NCI-H2227 (cell line): ENCODE data around the gene KIAA1614.

Experiments used
- DNase-seq: peaks from one replicate; lab custom pipeline; 2025; ENCODE audit not compliant: unreplicated experiment; lab: John Stamatoyannopoulos, UW

The KIAA1614 gene

DNA sequence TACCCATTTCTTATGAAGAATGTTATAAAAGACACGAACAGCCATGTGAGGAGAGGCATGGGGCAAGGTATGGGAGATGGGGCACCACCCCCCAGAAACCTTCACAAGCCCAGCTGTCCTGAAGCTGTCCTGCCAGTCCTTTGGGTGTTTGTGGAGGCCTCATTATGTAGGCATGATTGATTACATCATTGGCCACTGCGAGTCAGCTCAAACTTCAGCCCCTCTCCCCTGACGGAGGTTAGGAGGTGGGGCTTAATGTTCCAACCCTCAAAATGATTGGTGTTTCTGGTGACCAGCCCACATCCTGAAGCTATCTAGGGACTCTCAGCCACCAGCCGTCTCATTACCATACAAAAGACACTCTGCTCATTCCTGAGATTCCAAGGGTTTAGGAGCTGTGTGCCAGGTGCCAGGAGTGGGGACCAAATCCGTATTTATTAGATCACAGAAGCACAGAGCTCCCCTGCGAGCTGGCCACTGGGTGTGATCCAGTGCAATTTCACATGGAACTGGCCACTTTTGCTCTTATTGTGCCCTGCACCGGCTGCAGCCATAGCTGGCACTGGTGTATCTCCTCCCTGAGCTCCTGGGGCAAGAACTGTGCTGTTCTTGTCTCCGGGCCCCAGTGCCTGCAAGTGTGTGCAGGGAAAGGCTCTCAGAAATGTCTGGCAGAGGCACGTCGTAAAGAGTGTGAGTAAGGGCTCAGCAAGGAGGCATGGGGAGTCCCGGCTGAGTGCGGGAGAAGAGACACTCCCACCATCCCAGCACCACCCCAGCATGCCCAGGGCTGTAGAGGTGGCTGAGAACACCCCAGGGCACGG is 10.5 kb downstream of the KIAA1614 start:
- DNase-seq: no peak

DNA sequence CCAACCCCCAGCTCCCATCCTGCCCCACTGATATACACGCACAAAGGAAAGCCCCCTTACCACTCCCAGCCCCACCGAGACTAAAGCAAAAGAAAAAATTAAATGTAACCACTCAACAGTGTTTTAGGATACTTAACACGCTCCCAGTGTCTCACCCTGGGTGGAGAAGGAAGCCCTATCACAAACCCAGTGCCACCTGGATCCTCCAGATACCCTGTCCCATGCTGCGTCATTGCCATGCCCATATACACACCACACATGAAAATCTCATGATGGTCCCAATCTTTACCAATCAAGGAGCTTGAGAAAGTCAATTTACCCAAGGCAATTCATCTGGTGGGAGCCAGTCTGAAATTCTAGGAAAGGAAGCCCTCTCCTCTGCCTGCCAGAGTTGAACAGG is 11.2 kb downstream of the KIAA1614 start:
- DNase-seq: no peak

DNA sequence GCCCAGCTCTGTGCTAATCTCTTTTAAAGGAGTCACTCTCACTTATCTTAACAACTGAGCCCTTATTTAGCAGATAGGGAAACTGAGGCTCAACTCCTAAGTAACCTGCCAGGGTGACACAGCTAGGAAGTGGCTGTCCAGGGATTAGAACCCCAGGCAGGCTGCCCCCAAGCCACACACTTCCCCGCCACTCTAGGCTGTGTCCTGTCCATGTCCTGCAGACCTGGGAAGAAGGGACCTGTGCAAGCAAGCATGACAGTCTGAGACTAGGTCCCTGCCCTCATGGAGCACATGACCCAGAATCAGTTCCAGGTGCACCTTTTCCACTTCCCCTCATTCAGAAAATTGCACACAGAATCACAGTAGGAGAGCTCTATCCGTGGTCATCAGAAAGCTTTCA is 12.2 kb downstream of the KIAA1614 start:
- DNase-seq: no peak

DNA sequence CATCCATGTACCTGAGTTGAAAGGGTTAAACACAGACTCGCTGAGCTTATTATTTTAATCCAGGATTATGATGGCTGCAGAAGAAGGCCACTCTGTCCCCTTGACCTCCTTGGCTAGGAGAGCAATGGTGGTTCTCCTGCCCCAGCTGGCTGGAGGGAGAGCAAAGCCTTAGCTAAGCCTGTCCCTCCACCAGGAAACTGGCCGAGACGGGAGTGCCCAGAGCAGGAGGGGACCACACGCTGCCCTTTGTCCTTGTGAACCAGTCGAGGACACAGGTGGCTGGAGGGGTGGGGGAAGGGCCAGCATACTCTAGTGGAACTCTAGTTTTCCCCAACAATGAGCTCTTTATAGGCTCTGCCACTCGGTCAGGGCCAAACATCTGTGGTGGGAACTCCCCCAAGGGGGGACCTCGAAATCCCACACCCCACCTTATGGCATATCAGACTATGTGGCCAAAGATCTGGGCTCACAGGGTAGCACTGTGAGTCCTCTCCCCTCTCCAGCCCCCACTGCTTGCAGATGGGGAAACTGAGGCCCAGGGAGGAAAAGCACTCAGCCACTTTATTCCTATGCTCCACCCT is 12.9 kb downstream of the KIAA1614 start:
- no peak for DNase-seq

DNA sequence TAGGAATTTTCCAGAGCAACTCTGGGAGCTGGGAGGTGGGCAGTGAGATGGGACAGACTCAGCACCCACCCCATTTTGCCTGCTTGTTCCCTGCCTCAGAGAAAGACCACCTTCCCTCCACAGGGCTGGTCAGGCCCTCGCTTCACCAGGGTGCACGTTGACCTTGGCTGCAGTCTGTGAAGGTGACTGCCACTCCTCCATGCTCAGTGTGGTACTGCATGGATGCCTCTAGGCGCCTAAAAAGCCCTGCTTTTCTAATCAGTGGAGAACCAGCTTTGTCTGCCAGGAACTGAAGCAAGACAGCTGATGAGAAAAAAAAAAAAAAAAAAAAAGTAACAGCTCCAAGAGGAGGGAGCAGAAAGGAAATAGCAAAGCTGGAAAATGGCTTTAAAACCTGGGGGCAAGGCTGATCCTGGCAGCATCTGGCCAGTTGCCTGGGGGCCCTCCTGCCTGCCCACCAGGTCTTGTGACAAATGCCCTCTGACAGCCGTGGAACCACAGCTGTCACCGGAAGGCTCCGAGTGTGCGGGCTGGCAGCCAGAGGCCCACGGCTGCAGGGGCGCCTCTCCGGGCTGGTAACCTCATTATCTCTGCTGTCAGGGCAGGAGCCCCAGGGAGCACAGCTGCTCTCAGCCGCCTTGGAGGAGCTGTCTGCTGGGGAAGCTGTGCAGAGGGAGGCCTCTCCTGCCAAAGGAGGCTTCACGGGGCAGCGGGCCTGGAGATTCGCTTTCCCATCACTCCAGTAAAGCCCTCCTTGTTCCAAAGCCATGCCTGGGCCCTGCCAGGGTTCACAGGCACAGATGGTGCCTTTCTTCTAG is 13.7 kb downstream of the KIAA1614 start:
- peak; percentile 73 for DNase-seq

DNA sequence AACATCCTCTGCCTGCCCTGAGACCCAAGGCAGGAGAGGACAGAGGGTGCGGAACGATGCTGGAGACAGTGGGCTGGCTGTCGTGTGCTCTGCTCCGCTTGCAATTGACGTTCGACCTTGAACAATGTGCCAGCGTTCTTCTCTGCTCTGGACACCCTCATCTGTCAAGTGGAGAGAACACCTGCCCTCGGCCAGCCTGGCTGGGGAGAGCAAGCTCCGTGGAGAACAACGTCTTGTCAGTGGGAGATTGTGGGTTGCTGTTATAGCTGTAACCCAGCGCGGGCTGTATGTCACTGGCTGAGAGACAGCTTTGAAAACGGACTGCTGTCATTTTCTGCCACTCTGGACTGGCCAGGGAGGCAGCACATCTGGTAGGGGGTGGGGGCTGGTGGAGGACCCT is 14.7 kb downstream of the KIAA1614 start:
- peak; percentile 36 for DNase-seq

DNA sequence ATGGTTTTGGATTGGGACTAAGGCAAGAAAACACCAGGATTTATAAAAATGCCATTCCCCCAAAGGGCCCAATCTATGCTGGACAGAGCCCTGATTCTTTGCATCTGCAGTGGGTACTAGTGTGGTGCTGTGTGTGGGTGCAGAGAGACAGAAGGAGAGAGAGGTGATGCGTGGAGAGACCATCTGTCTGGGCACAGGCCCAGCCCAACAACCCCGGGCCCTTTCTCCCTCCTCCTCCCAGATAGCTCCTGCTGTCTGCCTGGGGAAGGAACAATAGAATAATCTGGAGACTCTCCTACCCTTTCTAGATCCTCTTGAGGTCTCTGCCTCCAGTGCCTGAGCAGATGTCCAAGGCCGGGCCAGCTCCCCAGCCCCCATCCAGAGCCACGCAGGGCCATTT is 15.1 kb downstream of the KIAA1614 start:
- no peak for DNase-seq

DNA sequence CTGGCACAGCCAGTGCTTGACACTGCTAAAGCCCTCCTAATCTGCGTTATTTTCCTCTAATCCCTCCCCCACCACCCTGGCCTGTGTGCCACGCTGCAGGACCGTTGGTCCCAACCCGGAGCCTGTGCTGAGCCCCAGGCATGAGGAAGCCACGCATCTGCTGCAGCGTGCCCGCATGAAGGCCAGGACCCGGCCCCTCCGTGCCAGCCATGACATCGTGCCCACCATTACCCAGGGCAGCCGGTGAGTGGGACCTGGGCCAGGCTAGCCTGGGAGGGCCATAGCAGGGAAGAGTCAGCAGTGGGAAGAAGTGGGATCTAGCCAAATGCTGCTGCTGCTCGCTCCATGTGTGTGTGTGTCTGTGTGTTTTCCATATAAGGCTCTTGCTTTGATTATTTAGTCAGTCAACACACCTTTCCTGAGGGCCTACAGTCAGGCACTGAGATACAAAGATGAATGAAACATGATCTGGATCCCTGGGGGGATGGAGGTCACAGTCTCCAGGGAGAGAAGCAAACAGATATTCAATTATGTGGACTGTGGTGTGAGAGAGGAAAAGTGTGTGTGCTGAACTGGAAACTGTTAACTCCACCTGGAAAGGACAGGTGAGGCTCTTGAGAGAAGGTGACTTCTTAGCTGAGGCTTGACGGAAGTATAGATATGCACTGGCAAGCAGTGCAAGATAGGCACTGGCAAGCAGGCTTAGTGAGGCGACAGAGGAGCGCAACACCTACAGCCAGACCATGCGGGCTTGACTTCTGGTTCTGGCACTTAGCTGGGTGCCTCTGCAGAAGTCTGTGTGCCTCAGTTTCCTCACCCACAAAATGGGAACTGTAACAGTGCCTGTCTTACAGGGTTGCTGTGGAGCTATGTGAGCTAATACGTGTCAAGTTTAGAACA is 15.9 kb downstream of the KIAA1614 start:
- no peak for DNase-seq

DNA sequence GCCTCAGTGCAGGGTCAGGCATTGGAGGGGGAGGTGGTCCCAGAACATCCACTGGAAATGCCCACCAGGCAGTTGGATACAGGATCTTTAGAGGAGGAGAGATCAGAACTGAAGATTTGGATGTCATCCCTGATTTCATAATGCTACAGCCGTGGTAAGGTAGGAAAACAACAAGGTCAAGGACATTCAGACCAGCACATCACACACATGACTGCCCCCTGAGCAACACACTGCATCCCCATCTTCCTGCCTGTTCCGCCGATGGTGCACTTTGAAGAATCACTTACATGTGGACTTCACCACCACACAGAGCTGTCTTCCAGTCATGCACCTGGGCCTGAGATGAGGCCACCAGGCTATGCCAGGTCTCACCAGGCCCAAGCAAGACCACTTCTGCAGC is 16.7 kb downstream of the KIAA1614 start:
- no peak for DNase-seq

DNA sequence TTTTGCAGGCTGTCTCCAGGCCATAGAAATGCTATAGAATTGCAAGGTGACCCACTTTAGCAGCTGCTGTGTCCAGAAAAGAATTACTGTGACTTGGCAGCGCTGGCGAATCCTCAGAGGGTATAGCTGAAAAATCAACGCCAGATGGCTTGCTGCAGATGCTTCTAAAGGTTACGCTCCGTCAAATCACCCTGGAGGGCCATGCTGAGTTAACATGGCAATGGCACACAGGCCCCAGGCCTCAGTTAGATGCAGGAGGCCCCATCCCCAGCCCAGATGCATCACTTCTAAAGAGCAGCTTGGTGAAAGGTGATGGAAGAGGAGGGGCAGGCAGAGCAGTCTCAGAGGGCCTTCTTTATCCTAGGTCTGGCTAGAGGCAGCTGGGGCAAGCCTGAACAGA is 18.0 kb downstream of the KIAA1614 start:
- peak; percentile 31 for DNase-seq

DNA sequence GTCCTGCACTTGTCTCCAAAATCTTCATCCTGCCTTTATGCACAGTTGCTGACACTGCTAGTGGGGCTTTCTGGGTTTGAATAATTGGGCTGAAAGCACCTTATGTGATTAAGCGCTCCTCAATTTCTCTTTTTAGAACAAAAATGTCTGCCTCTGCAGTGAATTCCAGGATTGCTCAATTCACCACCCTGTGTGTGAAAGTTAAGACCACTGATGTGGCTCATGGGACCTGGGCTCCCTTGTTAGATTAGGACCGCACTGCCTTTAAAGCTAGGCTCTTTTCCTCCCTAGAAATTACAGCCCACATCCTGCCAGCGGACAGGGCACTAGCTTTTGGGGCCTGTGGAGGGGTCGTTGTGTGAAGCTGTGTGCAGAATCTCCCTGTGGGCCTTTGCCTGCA is 18.8 kb downstream of the KIAA1614 start:
- no peak for DNase-seq

DNA sequence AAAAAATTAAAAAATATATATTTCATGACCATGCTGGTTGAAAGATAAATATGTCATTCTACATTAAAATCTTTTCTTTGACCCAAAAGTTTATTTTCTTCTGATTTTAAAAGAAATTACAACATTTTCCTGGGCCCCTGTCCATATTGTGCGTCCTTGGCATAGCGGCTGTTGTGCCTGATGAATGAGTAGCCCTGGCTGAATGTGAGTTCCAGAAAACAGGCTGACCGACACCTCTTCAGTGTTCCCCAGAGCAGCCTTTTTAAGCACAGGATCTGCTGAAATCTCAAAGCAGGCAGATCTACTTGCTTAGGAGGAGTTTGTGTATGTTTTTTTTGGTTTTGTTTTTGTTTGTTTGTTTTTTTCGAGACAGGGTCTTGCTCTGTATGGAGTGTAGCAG is 19.7 kb downstream of the KIAA1614 start:
- DNase-seq: no peak

DNA sequence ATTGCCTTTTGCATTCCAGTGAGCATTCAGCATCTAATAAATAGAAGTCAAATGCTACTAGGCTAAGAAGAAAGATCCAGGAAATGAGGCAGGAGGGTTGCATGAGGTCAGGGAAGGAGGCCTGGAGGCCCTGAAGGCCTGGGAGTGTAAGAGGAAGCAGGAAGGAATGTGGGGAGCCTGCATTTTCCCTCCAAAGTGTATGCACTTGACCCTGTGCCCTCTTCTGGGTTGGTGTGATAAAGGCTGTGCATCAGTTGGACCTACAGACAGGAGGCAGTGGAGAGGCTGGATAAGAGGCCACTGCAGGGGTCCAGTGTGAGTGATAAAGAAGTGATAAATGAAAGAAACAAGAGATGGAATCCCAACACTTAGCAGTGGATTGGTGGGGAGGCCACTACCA is 20.4 kb downstream of the KIAA1614 start:
- no peak for DNase-seq

DNA sequence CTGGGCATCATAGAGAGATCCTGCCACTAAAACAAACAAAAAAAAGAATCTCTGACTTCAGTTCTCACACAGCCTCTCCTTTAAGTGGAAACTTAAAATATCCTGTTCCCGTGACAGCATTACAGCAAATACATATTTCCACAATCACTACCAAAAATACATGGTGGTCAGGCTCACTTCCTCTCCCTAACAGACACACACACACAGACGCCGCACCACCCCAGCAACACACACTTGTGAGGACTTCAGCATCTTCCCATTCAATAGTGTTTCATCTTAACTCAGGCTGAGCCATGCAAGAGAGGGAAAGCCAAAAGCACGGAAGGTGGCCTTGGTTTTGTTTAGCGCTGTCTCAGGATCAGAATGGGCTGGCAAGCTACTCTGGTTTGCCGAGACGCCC is 21.9 kb downstream of the KIAA1614 start:
- DNase-seq: no peak

DNA sequence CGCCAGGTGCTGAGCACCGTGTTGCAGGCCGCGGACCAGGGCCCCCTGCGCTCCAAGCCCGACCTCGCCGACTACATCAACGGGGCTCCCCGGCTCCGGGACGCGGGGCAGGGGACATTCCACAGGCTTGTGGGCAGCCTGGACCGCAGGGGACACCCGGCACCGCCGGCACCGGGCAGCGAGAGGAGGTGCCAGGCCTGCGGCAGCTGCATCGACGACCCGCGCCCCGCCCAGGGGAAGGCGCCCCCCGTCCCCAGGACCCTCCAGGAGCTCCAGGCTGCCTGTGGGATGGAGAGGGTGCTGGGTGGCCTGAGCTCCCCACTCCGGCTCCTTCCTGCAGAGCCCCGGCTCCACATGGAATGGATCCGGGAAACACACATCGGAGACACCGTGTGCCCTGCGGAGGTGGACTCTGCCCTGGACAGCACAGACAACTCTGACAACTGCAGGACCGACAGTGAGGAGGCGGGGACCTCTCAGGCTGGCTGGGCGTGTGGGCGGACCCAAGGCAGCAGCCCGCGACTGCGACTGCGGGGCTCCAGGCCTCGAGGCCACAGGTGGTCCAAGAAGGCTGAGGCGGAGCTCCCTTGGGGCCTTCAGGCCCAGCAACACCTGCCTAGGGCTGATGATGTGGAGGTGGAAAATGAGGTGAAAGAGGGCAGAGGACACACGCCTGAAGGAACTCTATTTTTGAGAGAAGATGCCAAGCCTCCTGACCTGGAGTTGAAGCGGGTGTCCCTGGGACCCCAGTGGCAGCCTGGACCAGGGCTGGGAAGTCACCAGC is 22.8 kb downstream of the KIAA1614 start:
- no peak for DNase-seq

DNA sequence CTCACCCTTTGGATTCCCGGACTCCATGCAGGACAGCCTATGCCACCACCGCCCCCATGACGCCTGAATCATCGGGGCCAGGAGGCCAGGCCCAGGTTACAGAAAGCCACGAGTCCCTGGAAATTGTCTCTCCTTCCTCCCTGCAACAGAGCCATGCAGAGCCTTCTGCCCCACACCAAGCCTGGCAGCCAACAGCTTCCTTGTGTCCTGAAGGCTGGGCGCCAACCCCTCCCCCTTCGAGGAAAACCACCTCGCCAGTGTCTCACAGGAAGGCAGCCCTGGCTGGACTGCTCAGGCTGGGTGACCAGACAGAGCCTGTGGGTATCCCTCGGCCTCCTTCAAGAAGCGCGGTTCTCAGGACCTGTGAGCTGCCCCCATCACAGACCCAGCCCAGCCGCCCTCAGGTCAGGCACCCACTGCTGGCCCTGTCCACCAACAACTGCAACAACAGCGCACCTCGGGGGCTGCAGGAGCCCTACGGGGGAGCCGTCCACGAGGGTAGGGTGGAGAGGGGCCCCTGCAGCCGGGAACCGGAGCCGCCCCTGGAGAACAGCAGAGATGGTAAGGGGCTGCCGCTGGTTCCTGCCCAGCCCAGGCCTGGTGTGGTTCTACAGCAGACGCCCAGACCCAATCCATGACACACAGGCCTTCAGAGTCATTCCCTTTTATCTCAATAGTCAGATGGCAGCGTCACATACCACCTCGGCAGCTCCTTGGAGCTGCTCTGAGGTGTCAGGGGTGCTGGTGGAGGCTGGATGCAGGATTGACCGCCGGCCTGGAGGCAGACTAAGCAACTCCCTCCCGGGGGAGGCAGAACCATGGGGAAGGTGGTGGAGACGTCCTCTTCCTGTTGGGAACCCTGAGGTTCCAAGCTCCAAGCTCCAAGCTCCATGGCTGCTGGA is 23.7 kb downstream of the KIAA1614 start:
- no peak for DNase-seq

DNA sequence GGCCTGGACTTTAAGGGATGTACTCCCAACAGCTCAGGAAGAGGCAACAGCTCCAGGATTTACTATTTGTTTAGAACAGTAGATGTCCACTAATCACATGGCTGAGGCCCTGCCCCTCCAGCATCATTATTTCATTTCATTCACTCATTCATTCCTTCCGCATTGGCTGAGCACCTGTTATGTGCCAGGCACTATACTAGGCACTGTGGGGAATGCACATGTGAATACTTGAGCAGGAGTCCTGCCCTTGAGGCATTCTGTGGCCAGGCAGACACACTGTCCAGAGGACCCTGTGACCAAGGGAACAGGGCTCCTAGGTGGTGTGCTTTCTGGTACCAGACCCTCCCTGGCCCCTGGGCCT is 24.3 kb downstream of the KIAA1614 start:
- no peak for DNase-seq

DNA sequence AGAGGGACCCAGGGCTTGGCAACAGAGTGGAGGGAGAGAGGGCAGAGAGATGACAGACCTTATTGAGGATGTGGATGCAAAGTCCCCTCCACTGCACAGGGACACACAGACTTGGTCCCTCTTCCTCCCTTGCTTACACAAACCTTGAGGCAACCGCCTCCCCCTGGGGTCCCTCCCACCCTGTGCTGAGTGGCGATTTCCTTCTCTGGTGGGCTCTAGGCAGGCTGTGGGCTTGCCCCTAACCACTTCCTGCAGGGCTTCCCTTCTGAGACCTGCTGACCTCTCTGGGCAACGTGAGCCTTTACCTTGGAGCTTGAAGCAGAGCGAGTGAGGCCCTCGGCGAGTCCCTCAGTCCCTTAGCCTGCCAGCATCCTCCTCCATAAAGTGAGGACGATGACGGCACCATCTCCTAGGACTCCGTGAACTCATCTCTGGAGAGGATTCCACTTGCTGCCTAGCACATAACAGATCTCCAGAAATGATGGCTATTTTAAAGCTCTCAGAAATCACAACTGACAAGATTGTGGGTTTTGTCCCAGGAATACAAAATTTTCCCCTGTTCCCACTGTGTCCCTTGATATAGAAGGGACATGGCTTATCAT is 25.0 kb downstream of the KIAA1614 start:
- DNase-seq: no peak
